ENCODE data around the gene DBNL. TPM values are rescaled to one million over a fixed set of nuclear protein-coding genes. Genes with fewer than 3 reads are reported as not detected.
A peak's percentile ranks its signal among the peaks of the same experiment; 100 is the strongest.

The DBNL gene
- polyA plus RNA-seq, 2 donors = 157 to 215 TPM

DNA sequence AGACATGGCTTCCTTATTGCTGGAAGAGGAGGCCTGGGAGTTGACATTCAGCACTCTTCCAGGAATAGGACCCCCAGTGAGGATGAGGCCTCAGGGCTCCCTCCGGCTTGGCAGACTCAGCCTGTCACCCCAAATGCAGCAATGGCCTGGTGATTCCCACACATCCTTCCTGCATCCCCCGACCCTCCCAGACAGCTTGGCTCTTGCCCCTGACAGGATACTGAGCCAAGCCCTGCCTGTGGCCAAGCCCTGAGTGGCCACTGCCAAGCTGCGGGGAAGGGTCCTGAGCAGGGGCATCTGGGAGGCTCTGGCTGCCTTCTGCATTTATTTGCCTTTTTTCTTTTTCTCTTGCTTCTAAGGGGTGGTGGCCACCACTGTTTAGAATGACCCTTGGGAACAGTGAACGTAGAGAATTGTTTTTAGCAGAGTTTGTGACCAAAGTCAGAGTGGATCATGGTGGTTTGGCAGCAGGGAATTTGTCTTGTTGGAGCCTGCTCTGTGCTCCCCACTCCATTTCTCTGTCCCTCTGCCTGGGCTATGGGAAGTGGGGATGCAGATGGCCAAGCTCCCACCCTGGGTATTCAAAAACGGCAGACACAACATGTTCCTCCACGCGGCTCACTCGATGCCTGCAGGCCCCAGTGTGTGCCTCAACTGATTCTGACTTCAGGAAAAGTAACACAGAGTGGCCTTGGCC, 16.6 kb downstream of the DBNL start:
- 74 to 81% methylated on average over 8 of the region's 8 CpGs for WGBS, 2 donors
- H3K4me3 ChIP-seq (ENCODE audit: low read depth in 1 of 2, low read length in 2 of 2) = no peak overlapping the region
- H3K9me3 ChIP-seq (ENCODE audit: control insufficient read depth in 2 of 2, insufficient read depth in 1 of 2, low read depth in 1 of 2, low read length in 1 of 2) = no peaks in the 10 kb centered on the region
- H3K27ac ChIP-seq (ENCODE audit: low read depth in 2 of 2, low read length in 1 of 2) = no peak overlapping the region
- peaks cover 20 to 37% of the 10 kb centered on the region in 2 donors for H3K4me1 ChIP-seq (ENCODE audit: control insufficient read depth in 2 of 2, insufficient read depth in 2 of 2, low read length in 1 of 2)
- no peaks in the 10 kb centered on the region for H3K27me3 ChIP-seq (ENCODE audit: control insufficient read depth in 1 of 2, insufficient read depth in 2 of 2, low read length in 2 of 2)
- peaks cover 34 to 65% of the 10 kb centered on the region in 2 donors for H3K36me3 ChIP-seq (ENCODE audit: control insufficient read depth in 2 of 2, insufficient read depth in 2 of 2, low read length in 1 of 2)

DNA sequence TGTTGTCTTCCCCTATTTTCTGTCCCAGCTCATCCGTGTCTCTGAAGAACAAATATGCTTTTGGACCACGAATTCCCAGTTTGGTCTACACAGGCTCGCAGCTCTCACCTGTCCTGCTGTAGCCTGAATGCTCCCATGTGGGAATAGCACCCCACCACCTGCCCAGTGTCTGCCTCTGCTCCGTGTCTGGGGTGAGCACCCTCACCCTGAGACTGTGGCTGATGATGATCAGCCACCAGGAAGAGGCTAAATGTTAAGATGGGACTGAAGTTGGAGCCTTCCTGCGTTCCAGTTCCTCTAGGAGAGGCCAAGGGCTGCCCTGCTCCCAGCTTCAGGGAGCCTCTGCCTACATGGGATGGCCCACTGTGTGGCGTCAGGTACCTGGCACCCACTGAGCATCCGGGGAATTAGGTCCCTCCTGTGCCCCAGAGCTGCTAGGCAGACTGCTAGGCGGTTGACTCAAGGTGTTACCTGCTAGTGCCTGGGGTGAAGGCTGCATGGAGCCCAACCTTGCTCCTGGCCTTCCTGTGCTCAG, 17.2 kb downstream of the DBNL start:
- WGBS, 2 donors = 84% methylated on average over 8 of the region's 8 CpGs
- H3K4me3 ChIP-seq (ENCODE audit: low read depth in 1 of 2, low read length in 2 of 2) = no peak overlapping the region
- H3K4me1 ChIP-seq (ENCODE audit: control insufficient read depth in 2 of 2, insufficient read depth in 2 of 2, low read length in 1 of 2) = peaks cover 20 to 37% of the 10 kb centered on the region in 2 donors
- H3K36me3 ChIP-seq (ENCODE audit: control insufficient read depth in 2 of 2, insufficient read depth in 2 of 2, low read length in 1 of 2) = peaks cover 33 to 61% of the 10 kb centered on the region in 2 donors
- peak overlapping the region in 1 of 2 donors; percentile 5 for H3K27ac ChIP-seq (ENCODE audit: low read depth in 2 of 2, low read length in 1 of 2)
- H3K9me3 ChIP-seq (ENCODE audit: control insufficient read depth in 2 of 2, insufficient read depth in 1 of 2, low read depth in 1 of 2, low read length in 1 of 2) = no peaks in the 10 kb centered on the region
- no peaks in the 10 kb centered on the region for H3K27me3 ChIP-seq (ENCODE audit: control insufficient read depth in 1 of 2, insufficient read depth in 2 of 2, low read length in 2 of 2)

DNA sequence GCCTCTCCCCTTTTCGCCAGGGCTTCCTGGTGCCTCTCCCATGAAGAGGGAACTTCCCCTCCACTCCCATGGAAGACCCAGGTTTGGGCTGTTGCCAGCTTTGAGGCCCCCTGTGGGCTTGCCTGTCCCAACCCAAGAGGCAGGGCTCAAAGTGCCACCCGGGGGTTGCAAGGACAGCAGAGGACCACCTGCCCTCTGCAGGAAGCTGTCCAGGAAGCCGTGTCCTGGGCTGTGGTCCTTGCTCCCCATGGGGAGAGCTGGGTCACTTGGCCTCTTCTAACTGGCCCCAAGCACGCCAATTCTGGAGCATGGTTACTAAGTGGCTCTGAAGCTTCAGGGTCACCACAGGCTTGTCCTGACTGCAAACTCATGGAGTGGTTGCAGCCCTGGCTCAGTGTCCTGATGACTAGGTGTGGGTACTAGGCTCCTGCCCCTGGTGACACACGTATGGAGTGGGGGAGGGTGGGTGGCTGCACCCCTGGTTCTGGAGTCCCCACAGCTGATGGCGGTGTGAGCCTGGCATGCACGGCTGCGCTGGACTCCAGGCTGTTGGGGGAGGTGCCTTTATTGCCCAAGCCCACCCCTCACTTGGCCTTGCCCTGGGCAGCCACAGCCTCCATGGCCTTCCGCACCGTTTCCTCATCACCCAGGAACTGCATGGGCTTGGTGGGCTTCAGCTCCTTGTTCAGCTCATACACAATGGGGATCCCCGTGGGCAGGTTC, 17.8 kb downstream of the DBNL start:
- H3K36me3 ChIP-seq (ENCODE audit: control insufficient read depth in 2 of 2, insufficient read depth in 2 of 2, low read length in 1 of 2) = peaks cover 30 to 54% of the 10 kb centered on the region in 2 donors
- no peak overlapping the region for H3K4me3 ChIP-seq (ENCODE audit: low read depth in 1 of 2, low read length in 2 of 2)
- H3K27ac ChIP-seq (ENCODE audit: low read depth in 2 of 2, low read length in 1 of 2) = no peak overlapping the region
- peaks cover 15 to 37% of the 10 kb centered on the region in 2 donors for H3K4me1 ChIP-seq (ENCODE audit: control insufficient read depth in 2 of 2, insufficient read depth in 2 of 2, low read length in 1 of 2)
- H3K27me3 ChIP-seq (ENCODE audit: control insufficient read depth in 1 of 2, insufficient read depth in 2 of 2, low read length in 2 of 2) = no peaks in the 10 kb centered on the region
- H3K9me3 ChIP-seq (ENCODE audit: control insufficient read depth in 2 of 2, insufficient read depth in 1 of 2, low read depth in 1 of 2, low read length in 1 of 2) = no peaks in the 10 kb centered on the region
- WGBS, 2 donors = 86 to 88% methylated on average over 10 to 11 of the region's 11 CpGs

DNA sequence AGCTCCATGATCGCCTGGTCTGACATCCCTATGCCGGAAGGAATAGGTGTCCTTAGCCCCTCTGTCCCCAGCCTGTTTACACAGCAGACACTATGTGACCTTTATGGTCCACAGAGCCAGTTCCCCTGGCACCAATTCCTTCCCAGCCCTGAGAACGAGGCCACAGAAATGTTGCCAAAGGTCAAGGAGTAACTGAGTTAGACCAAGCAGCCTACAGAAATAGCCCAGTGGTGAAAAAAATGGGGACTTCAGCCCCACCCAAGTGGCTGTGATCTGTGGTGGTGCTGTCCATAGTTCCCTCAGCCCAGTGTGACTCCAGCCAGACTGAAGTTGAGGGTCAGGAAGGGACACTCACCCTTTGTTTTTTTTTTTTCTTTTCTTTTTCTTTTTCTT, 18.4 kb downstream of the DBNL start:
- Histone ChIP-seq H3K4me3 (ENCODE audit: low read depth in 1 of 2, low read length in 2 of 2) (no peak overlapping the region), H3K27me3 (ENCODE audit: control insufficient read depth in 1 of 2, insufficient read depth in 2 of 2, low read length in 2 of 2) (no peaks in the 10 kb centered on the region), H3K36me3 (ENCODE audit: control insufficient read depth in 2 of 2, insufficient read depth in 2 of 2, low read length in 1 of 2) (peaks cover 30 to 49% of the 10 kb centered on the region in 2 donors), H3K4me1 (ENCODE audit: control insufficient read depth in 2 of 2, insufficient read depth in 2 of 2, low read length in 1 of 2) (peaks cover 14 to 34% of the 10 kb centered on the region in 2 donors), H3K9me3 (ENCODE audit: control insufficient read depth in 2 of 2, insufficient read depth in 1 of 2, low read depth in 1 of 2, low read length in 1 of 2) (no peaks in the 10 kb centered on the region), H3K27ac (ENCODE audit: low read depth in 2 of 2, low read length in 1 of 2) (no peak overlapping the region)
- 71 to 73% methylated on average over 3 of the region's 3 CpGs for WGBS, 2 donors

DNA sequence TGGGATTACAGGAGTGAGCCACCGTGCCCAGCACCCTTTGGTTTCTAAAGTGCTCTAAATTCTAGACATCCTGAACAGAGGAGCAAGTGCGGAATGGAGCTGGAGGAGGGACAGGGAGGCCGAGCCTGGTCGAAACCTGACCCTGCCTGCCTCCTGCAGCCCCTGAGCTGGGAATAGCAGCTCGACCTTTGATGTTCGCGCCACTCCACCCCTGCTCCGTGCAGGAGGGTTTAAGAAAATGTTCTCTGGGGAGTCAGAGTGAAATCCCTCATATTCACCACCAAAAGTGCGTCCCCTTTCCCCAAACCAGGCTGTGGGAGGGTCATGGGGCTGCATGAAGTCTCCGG, 19.0 kb downstream of the DBNL start:
- 63 to 64% methylated on average over 10 of the region's 10 CpGs for WGBS, 2 donors
- Histone ChIP-seq H3K27ac (ENCODE audit: low read depth in 2 of 2, low read length in 1 of 2) (peak overlapping the region in 1 of 2 donors; percentile 34), H3K9me3 (ENCODE audit: control insufficient read depth in 2 of 2, insufficient read depth in 1 of 2, low read depth in 1 of 2, low read length in 1 of 2) (no peaks in the 10 kb centered on the region), H3K4me1 (ENCODE audit: control insufficient read depth in 2 of 2, insufficient read depth in 2 of 2, low read length in 1 of 2) (peaks cover 12 to 34% of the 10 kb centered on the region in 2 donors), H3K27me3 (ENCODE audit: control insufficient read depth in 1 of 2, insufficient read depth in 2 of 2, low read length in 2 of 2) (no peaks in the 10 kb centered on the region), H3K36me3 (ENCODE audit: control insufficient read depth in 2 of 2, insufficient read depth in 2 of 2, low read length in 1 of 2) (peaks cover 24 to 44% of the 10 kb centered on the region in 2 donors), H3K4me3 (ENCODE audit: low read depth in 1 of 2, low read length in 2 of 2) (no peak overlapping the region)

DNA sequence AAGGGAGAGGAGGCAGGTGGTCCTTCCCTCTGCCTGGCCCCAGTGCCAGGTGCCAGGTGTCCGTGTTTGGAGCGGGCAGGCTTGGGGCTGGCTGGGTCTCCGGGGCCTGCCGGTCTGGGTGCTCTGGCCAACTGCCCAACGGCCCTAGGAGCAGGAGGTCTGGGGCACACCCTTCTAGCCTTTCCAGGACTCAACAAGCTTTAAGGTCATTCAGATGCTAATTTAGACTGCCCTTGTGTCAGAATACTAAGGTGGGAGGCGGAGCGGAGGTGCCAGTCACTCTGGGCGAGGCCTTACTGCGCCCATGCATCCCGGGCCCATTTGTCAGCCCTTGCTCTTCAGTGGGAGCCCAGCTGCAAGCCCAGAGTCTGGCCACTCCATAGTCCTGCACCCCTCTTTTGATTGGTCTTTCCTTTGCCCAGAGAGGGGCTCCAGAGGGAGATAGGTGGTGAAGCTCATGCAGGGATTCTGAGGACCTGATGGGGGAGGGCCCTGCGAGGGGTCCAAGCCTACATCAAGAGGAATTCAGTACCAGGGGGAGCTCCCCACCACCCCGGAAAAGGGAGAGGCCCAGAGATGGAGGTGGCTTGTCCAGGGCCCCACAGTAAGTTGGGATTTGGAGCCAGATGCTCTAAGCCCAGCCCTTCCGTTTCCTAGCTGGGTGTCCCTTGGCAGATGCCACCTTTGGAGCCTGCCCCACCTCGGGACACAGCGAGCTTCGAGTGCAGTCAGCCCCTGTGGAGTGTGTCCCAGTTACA, 19.6 kb downstream of the DBNL start:
- 39 to 46% methylated on average over 16 of the region's 16 CpGs for WGBS, 2 donors
- Histone ChIP-seq H3K27me3 (ENCODE audit: control insufficient read depth in 1 of 2, insufficient read depth in 2 of 2, low read length in 2 of 2) (no peaks in the 10 kb centered on the region), H3K4me3 (ENCODE audit: low read depth in 1 of 2, low read length in 2 of 2) (no peak overlapping the region), H3K27ac (ENCODE audit: low read depth in 2 of 2, low read length in 1 of 2) (peak overlapping the region in 1 of 2 donors; percentile 34), H3K36me3 (ENCODE audit: control insufficient read depth in 2 of 2, insufficient read depth in 2 of 2, low read length in 1 of 2) (peaks cover 19 to 39% of the 10 kb centered on the region in 2 donors), H3K9me3 (ENCODE audit: control insufficient read depth in 2 of 2, insufficient read depth in 1 of 2, low read depth in 1 of 2, low read length in 1 of 2) (no peaks in the 10 kb centered on the region), H3K4me1 (ENCODE audit: control insufficient read depth in 2 of 2, insufficient read depth in 2 of 2, low read length in 1 of 2) (peaks cover 12 to 28% of the 10 kb centered on the region in 2 donors)

DNA sequence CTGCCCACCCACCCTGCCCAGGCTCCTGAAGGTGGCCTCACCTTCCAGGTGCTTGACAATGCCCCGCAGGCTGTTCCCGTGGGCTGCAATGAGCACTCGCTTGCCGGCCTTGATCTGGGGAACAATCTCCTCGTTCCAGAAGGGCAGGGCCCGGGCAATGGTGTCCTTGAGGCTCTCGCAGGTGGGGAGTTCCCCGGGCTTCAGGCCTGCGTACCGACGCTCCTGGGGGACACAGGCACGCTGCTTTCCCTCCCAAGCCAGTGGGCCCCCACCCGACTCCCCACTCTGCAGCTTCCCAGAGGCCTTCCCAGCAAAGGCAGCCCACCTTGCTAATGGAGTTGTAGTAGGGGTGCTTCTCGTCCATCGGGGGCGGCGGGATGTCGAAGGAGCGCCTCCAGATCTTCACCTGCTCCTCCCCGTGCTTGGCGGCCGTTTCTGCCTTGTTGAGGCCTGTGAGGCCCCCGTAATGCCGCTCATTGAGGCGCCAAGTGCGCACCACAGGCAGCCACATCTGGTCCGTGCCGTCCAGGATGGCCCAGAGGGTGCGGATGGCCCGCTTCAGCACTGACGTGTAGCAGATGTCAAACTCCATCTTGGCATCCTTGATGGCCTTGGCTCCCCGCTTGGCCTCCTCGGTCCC, 20.4 kb downstream of the DBNL start:
- H3K4me3 ChIP-seq (ENCODE audit: low read depth in 1 of 2, low read length in 2 of 2) = no peak overlapping the region
- peaks cover 10 to 30% of the 10 kb centered on the region in 2 donors for H3K36me3 ChIP-seq (ENCODE audit: control insufficient read depth in 2 of 2, insufficient read depth in 2 of 2, low read length in 1 of 2)
- H3K27me3 ChIP-seq (ENCODE audit: control insufficient read depth in 1 of 2, insufficient read depth in 2 of 2, low read length in 2 of 2) = no peaks in the 10 kb centered on the region
- H3K27ac ChIP-seq (ENCODE audit: low read depth in 2 of 2, low read length in 1 of 2) = no peak overlapping the region
- WGBS, 2 donors = 16 to 20% methylated on average over 33 of the region's 33 CpGs
- H3K9me3 ChIP-seq (ENCODE audit: control insufficient read depth in 2 of 2, insufficient read depth in 1 of 2, low read depth in 1 of 2, low read length in 1 of 2) = no peaks in the 10 kb centered on the region
- H3K4me1 ChIP-seq (ENCODE audit: control insufficient read depth in 2 of 2, insufficient read depth in 2 of 2, low read length in 1 of 2) = peaks cover 12 to 25% of the 10 kb centered on the region in 2 donors

DNA sequence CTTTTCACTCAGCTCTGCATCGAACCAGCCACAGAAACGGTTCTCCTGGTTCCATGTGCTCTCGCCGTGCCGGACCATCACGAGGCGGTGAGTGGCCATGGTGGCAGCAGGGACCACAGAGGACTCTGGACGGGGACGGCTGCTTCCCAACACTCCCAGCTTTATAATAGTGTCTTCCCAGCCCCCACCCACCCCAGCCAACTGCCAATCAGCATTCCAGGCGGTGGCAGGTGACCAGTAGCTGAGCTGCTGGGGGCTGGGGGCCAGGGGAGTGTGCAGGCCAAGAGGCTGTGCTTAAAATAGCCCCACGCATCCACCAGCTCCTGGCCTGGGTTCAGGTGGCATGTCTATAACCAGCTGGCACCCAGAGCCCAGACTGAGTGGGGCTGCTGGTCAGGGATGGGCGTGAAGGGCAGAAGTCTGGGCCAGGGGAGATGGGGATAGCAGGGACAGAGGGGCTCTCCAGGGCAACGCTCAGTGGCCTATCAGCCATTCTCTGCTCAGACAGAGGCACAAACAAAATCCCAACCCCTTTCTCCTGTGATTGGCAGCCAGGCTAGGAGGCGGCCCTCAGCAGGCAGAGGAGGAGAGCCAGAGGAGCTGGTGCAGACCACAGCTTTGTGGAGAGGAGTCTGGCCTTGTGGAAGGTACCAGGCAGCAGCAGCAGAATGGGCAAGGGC, 21.1 kb downstream of the DBNL start, which contains the start of gene PGAM2:
Gene PGAM2, minus strand, starts transcription at position 137 of the 680 bp plus-strand sequence. Its CDS starts 38 bp downstream, at position 99.
- Histone ChIP-seq H3K36me3 (ENCODE audit: control insufficient read depth in 2 of 2, insufficient read depth in 2 of 2, low read length in 1 of 2) (peaks cover 6 to 24% of the 10 kb centered on the region in 2 donors), H3K27ac (ENCODE audit: low read depth in 2 of 2, low read length in 1 of 2) (peak within 1 kb of the TSS in 1 of 2 donors; percentile 34), H3K27me3 (ENCODE audit: control insufficient read depth in 1 of 2, insufficient read depth in 2 of 2, low read length in 2 of 2) (no peaks in the 10 kb centered on the region), H3K4me1 (ENCODE audit: control insufficient read depth in 2 of 2, insufficient read depth in 2 of 2, low read length in 1 of 2) (peaks cover 12 to 25% of the 10 kb centered on the region in 2 donors), H3K4me3 (ENCODE audit: low read depth in 1 of 2, low read length in 2 of 2) (no peak within 1 kb of the TSS), H3K9me3 (ENCODE audit: control insufficient read depth in 2 of 2, insufficient read depth in 1 of 2, low read depth in 1 of 2, low read length in 1 of 2) (no peaks in the 10 kb centered on the region)
- 23 to 27% methylated on average over 14 of the region's 14 CpGs for WGBS, 2 donors
